Forelimb muscle (tissue), 1 donor: ENCODE measurements around the gene STK11IP. TPM values are rescaled to one million over a fixed set of nuclear protein-coding genes. Genes with fewer than 3 reads are reported as not detected.

Source experiments
- DNase-seq: peaks from one replicate; pipeline ENCODE4 v3.0.0-alpha.2; 2013; ENCODE audit warnings: low read depth
- polyA plus RNA-seq: library from polyadenylated mRNA; unstranded; fragments of 120-200 nt; gene quantifications from one replicate; pipeline ENCODE4 v1.2.1, GENCODE V29; 2013; ENCODE audit not compliant: insufficient read length

Gene STK11IP
- polyA plus RNA-seq, 1 donor, result 17.8 TPM

- no peak for DNase-seq
Observed at GRCh38 chr2:219578811-219579613, 18.6 kb upstream of the STK11IP start.

- no peak for DNase-seq
Observed at GRCh38 chr2:219581346-219581745, 16.3 kb upstream of the STK11IP start.

- DNase-seq, result no peak
Observed at GRCh38 chr2:219591091-219591490, 6.6 kb upstream of the STK11IP start.

GRCh38 chr2:219592736-219593135, 4.9 kb upstream of the STK11IP start:
- DNase-seq, result no peak

GRCh38 chr2:219593154-219593553, 4.5 kb upstream of the STK11IP start:
- DNase-seq, result no peak

- no peak for DNase-seq
Observed at GRCh38 chr2:219595256-219595655, 2.4 kb upstream of the STK11IP start.

GRCh38 chr2:219596954-219597551, 604 bp upstream of the STK11IP start:
- no peak for DNase-seq

- DNase-seq, result no peak
Observed at GRCh38 chr2:219598308-219599078, 836 bp downstream of the STK11IP start.

GRCh38 chr2:219603771-219604170, 6.1 kb downstream of the STK11IP start:
- DNase-seq, result no peak

- DNase-seq, result no peak
Observed at GRCh38 chr2:219605607-219605954, 7.9 kb downstream of the STK11IP start.

GRCh38 chr2:219607931-219608330, 10.3 kb downstream of the STK11IP start:
- no peak for DNase-seq

GRCh38 chr2:219608399-219608964, 10.8 kb downstream of the STK11IP start:
- DNase-seq, result no peak

- DNase-seq, result no peak
Observed at GRCh38 chr2:219609149-219609750, 11.6 kb downstream of the STK11IP start.

- no peak for DNase-seq
Observed at GRCh38 chr2:219611306-219611705, 13.6 kb downstream of the STK11IP start.

- DNase-seq, result no peak
Observed at GRCh38 chr2:219611866-219612576, 14.4 kb downstream of the STK11IP start.

- DNase-seq, result no peak
Observed at GRCh38 chr2:219612577-219613286, 15.1 kb downstream of the STK11IP start.

GRCh38 chr2:219613461-219614070, 15.9 kb downstream of the STK11IP start:
- no peak for DNase-seq

GRCh38 chr2:219614076-219614860, 16.6 kb downstream of the STK11IP start:
- DNase-seq, result no peak

GRCh38 chr2:219615036-219615435, 17.4 kb downstream of the STK11IP start:
- no peak for DNase-seq
